Measurements from ENCODE around the gene ATP8B4.

The ATP8B4 gene

GRCh38 chr15:49855917-49856637 is 263.0 kb downstream of the ATP8B4 start:
- no peak for DNase-seq (ENCODE audit: low read depth)

GRCh38 chr15:49852756-49853155 is 266.3 kb downstream of the ATP8B4 start:
- no peak for DNase-seq (ENCODE audit: low read depth)

- no peak for DNase-seq (ENCODE audit: low read depth)
These were observed 270.2 kb downstream of the ATP8B4 start for GRCh38 chr15:49848807-49849206.

- DNase-seq (ENCODE audit: low read depth): no peak
These were observed 270.7 kb downstream of the ATP8B4 start for GRCh38 chr15:49848282-49848724.

GRCh38 chr15:49847423-49848281 is 271.4 kb downstream of the ATP8B4 start:
- no peak for DNase-seq (ENCODE audit: low read depth)

GRCh38 chr15:49844390-49844789 is 274.6 kb downstream of the ATP8B4 start:
- no peak for DNase-seq (ENCODE audit: low read depth)

- DNase-seq (ENCODE audit: low read depth): no peak
These were observed 275.3 kb downstream of the ATP8B4 start for GRCh38 chr15:49843725-49844124.

- DNase-seq (ENCODE audit: low read depth): peak; percentile 3
These were observed 276.9 kb downstream of the ATP8B4 start for GRCh38 chr15:49842031-49842730.

GRCh38 chr15:49832511-49832910 is 286.5 kb downstream of the ATP8B4 start:
- DNase-seq (ENCODE audit: low read depth): no peak

- DNase-seq (ENCODE audit: low read depth): no peak
These were observed 287.6 kb downstream of the ATP8B4 start for GRCh38 chr15:49831206-49831965.

- DNase-seq (ENCODE audit: low read depth): no peak
These were observed 288.6 kb downstream of the ATP8B4 start for GRCh38 chr15:49830391-49830790.

GRCh38 chr15:49827311-49827710 is 291.7 kb downstream of the ATP8B4 start:
- no peak for DNase-seq (ENCODE audit: low read depth)

- DNase-seq (ENCODE audit: low read depth): no peak
These were observed 292.3 kb downstream of the ATP8B4 start for GRCh38 chr15:49826640-49827234.

GRCh38 chr15:49824775-49825099 is 294.3 kb downstream of the ATP8B4 start:
- no peak for DNase-seq (ENCODE audit: low read depth)

GRCh38 chr15:49823987-49824774 is 294.9 kb downstream of the ATP8B4 start:
- no peak for DNase-seq (ENCODE audit: low read depth)

GRCh38 chr15:49817100-49817499 is 301.9 kb downstream of the ATP8B4 start:
- DNase-seq (ENCODE audit: low read depth): no peak

- no peak for DNase-seq (ENCODE audit: low read depth)
These were observed 303.1 kb downstream of the ATP8B4 start for GRCh38 chr15:49815950-49816349.

- no peak for DNase-seq (ENCODE audit: low read depth)
These were observed 303.5 kb downstream of the ATP8B4 start for GRCh38 chr15:49815526-49815925.

GRCh38 chr15:49814709-49815108 is 304.3 kb downstream of the ATP8B4 start:
- no peak for DNase-seq (ENCODE audit: low read depth)

GRCh38 chr15:49813625-49814024 is 305.4 kb downstream of the ATP8B4 start:
- no peak for DNase-seq (ENCODE audit: low read depth)

- DNase-seq (ENCODE audit: low read depth): no peak
These were observed 308.3 kb downstream of the ATP8B4 start for GRCh38 chr15:49810720-49811119.

All from CMK (cell line).